Measurements from ENCODE around the gene ATF7.
"Not testable (repeated sequence)": the region's sequence is repeated elsewhere in the genome, so short reads cannot be mapped to it uniquely, and the experiment has no call there.

Gene ATF7

GRCh38 chr12:53575502-53576249, 50.5 kb downstream of the ATF7 start:
- H3K27ac ChIP-seq: no peak overlapping the region
- TF ChIP-seq, protein P1, sequence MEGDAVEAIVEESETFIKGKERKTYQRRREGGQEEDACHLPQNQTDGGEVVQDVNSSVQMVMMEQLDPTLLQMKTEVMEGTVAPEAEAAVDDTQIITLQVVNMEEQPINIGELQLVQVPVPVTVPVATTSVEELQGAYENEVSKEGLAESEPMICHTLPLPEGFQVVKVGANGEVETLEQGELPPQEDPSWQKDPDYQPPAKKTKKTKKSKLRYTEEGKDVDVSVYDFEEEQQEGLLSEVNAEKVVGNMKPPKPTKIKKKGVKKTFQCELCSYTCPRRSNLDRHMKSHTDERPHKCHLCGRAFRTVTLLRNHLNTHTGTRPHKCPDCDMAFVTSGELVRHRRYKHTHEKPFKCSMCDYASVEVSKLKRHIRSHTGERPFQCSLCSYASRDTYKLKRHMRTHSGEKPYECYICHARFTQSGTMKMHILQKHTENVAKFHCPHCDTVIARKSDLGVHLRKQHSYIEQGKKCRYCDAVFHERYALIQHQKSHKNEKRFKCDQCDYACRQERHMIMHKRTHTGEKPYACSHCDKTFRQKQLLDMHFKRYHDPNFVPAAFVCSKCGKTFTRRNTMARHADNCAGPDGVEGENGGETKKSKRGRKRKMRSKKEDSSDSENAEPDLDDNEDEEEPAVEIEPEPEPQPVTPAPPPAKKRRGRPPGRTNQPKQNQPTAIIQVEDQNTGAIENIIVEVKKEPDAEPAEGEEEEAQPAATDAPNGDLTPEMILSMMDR (conservative IDR thresholded peaks at IDR 0.05): no peak

GRCh38 chr12:53572134-53572758, 53.9 kb downstream of the ATF7 start:
- H3K27ac ChIP-seq: no peak overlapping the region
- TF ChIP-seq, protein P1 (conservative IDR thresholded peaks at IDR 0.05): no peak

DNA sequence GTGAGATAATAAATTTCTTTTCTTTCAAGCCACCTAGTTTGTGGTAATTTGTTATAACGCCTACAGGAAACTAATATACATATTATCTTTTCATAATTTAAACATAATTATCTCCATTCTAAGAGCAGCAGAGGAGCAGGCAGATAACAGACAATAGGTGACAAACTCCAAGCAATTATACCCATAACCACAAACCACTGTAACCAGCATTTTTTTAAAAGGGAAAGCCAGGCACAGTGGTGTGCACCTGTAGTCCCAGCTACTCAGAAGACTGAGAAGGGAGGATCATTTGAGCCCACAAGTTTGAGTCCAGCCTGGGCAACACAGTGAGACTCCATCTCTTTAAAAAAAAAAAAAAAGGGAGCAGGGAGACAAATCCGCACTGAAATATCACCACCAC, 54.9 kb downstream of the ATF7 start:
- H3K27ac ChIP-seq: peak overlapping the region; percentile 75
- TF ChIP-seq, protein P1 (conservative IDR thresholded peaks at IDR 0.05): no peak

DNA sequence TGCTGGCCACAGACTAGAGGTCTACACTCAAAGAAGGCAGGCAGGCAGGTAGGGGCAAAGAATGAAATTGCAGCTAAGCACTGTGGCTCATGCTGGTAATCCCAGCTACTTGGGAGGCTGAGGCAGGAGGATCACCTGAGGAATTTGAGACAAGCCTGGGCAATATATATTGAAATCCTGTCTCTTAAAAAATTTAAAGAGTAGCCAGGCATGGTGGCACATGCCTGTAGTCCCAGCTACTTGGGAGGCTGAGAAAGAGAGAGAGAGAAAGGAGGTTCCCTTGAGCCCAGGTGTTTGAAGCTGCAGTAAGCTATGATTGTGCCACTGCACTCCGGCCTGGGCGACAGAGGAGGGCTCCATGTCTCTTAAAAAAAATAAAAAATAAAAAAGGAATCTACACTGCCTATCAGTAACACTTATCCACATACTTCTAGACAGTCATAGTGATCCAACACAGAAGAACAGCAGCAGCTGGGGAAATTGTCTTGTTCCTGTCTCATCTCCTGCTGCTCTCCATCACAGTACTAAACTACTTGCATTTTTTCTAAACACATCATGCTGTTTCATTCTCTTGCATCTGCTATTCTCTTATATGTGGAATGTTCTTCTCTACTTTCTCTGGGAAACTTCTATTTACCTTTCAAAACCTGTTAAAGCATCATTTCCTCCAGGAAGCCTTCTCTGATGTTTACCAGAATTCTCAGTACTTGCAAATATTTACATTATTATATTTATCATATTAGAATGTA, 57.2 kb downstream of the ATF7 start:
- peak overlapping the region; percentile 75 for H3K27ac ChIP-seq
- TF ChIP-seq, protein P1 (conservative IDR thresholded peaks at IDR 0.05): no peak

GRCh38 chr12:53567961-53568808, 58.0 kb downstream of the ATF7 start:
- TF ChIP-seq, protein P1 (conservative IDR thresholded peaks at IDR 0.05): no peak
- peak overlapping the region; percentile 75 for H3K27ac ChIP-seq

DNA sequence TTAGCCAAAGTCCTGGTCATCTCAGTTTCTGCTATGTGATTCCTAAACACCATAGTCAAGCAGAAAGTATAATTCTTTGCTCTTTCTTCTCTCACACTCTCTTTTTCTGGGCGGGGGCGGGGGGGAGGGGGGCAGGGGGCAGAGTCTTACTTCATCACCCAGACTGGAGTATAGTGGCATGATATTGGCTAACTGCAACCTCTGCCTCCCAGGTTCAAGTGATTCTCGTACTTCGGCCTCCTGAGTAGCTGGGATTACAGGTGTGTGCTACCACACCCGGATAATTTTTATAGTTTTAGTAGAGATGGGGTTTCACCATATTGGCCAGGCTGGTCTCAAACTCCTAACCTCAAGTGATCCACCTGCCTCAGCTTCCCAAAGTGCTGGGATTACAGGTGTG, 60.8 kb downstream of the ATF7 start:
- H3K27ac ChIP-seq: not testable (repeated sequence)

GRCh38 chr12:53564941-53565340, 61.2 kb downstream of the ATF7 start:
- TF ChIP-seq, protein P1 (conservative IDR thresholded peaks at IDR 0.05): no peak
- no peak overlapping the region for H3K27ac ChIP-seq
